ENCODE data around the gene SV2C.
"Not testable (repeated sequence)": the region's sequence is repeated elsewhere in the genome, so short reads cannot be mapped to it uniquely, and the experiment has no call there.

SV2C gene

DNA sequence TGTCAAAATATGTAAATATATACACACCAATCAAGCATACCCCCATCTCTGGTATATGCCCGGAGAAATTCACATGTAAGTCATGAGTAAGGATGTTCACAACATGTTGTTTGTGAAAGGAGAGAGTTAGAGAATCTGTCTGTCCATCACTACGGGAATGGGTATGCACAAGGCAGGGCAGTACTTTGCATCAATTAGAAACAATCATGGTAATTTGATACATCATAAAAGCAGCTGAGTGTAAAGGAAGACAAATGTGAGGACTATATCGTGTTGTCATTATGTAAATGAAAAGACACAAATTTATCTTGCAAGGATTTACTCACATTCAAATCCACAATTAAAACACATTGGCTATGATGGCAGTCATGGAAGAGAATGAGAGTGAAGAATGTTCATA, 146.7 kb downstream of the SV2C start:
- H3K36me3 Mint-ChIP-seq (ENCODE audit: insufficient read depth) = no peaks in the 10 kb centered on the region
- ATAC-seq (replicated peaks; ENCODE audit: extremely low read depth, poor library complexity, severe bottlenecking) (no peak), DNase-seq (ENCODE audit: low spot score in 2 of 2) (no peak)
- no peaks in the 10 kb centered on the region for H3K9me3 Mint-ChIP-seq
- H3K4me1 Mint-ChIP-seq = no peaks in the 10 kb centered on the region
- H3K27ac Mint-ChIP-seq (ENCODE audit: low read depth) = no peak overlapping the region
- no peaks in the 10 kb centered on the region for H3K27me3 Mint-ChIP-seq
- H3K4me3 Mint-ChIP-seq = no peak overlapping the region

- no peak overlapping the region for H3K4me3 Mint-ChIP-seq
- ATAC-seq (replicated peaks; ENCODE audit: extremely low read depth, poor library complexity, severe bottlenecking) (no peak), DNase-seq (ENCODE audit: low spot score in 2 of 2) (no peak)
- H3K27me3 Mint-ChIP-seq = no peaks in the 10 kb centered on the region
- no peaks in the 10 kb centered on the region for H3K9me3 Mint-ChIP-seq
- no peaks in the 10 kb centered on the region for H3K4me1 Mint-ChIP-seq
- no peak overlapping the region for H3K27ac Mint-ChIP-seq (ENCODE audit: low read depth)
- H3K36me3 Mint-ChIP-seq (ENCODE audit: insufficient read depth) = no peaks in the 10 kb centered on the region
These were observed 147.6 kb downstream of the SV2C start for GRCh38 chr5:76230711-76231285.

DNA sequence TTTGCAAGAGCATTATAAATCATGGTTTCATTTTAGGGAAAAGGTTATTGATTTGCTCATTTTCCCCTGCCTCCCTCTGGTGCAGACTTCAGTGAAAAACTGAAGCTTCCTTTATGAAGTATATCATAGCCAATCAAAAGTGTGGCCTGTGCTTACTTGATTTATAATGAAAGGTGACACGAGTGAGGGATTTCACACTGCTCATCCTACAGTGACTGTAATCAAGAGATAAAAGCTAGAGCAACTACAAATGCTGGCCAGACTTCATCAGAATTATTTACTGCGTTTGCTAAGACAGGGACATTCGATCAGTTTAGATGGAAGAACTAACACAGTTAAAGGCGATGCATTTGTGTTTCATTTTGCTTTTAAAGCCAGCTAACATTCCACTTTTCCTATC, 151.5 kb downstream of the SV2C start:
- Mint-ChIP-seq H3K27me3 (no peaks in the 10 kb centered on the region), H3K9me3 (no peaks in the 10 kb centered on the region), H3K4me1 (no peaks in the 10 kb centered on the region), H3K27ac (ENCODE audit: low read depth) (no peak overlapping the region), H3K4me3 (no peak overlapping the region), H3K36me3 (ENCODE audit: insufficient read depth) (no peaks in the 10 kb centered on the region)
- ATAC-seq (replicated peaks; ENCODE audit: extremely low read depth, poor library complexity, severe bottlenecking) = no peak
- DNase-seq (ENCODE audit: low spot score in 2 of 2) = no peak

GRCh38 chr5:76236684-76237083, 153.5 kb downstream of the SV2C start:
- H3K36me3 Mint-ChIP-seq (ENCODE audit: insufficient read depth) = peaks cover 2% of the 10 kb centered on the region
- ATAC-seq (replicated peaks; ENCODE audit: extremely low read depth, poor library complexity, severe bottlenecking) = no peak
- H3K4me3 Mint-ChIP-seq = no peak overlapping the region
- H3K27ac Mint-ChIP-seq (ENCODE audit: low read depth) = no peak overlapping the region
- no peak for DNase-seq (ENCODE audit: low spot score in 2 of 2)
- H3K9me3 Mint-ChIP-seq = no peaks in the 10 kb centered on the region
- H3K27me3 Mint-ChIP-seq = peaks cover 12% of the 10 kb centered on the region
- H3K4me1 Mint-ChIP-seq = no peaks in the 10 kb centered on the region

DNA sequence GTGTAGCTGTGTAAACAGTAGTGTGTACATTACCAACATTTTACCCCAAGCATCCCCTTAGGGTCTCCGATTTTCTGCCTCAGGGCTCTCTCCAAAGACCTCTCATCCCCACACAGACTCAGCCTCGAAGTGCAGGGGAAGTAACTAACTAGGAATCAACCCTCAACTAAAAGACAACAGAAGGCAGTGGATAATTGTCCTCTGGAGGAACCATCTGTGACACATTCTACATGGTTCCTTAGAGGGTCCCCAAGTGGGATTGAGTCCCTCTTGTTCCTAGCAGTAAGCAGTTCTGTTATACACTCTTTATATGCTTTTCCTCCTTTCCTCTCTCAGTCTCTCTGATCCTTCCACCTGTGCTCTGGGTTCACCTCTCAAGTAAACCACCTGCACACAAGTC, 157.2 kb downstream of the SV2C start:
- H3K4me1 Mint-ChIP-seq = no peaks in the 10 kb centered on the region
- ATAC-seq (replicated peaks; ENCODE audit: extremely low read depth, poor library complexity, severe bottlenecking) (no peak), DNase-seq (ENCODE audit: low spot score in 2 of 2) (no peak)
- no peaks in the 10 kb centered on the region for H3K9me3 Mint-ChIP-seq
- H3K27ac Mint-ChIP-seq (ENCODE audit: low read depth) = no peak overlapping the region
- no peak overlapping the region for H3K4me3 Mint-ChIP-seq
- peaks cover 12% of the 10 kb centered on the region for H3K27me3 Mint-ChIP-seq
- peaks cover 2% of the 10 kb centered on the region for H3K36me3 Mint-ChIP-seq (ENCODE audit: insufficient read depth)

GRCh38 chr5:76242155-76242554, 159.0 kb downstream of the SV2C start:
- peaks cover 12% of the 10 kb centered on the region for H3K27me3 Mint-ChIP-seq
- H3K4me3 Mint-ChIP-seq; H3K27ac Mint-ChIP-seq (ENCODE audit: low read depth); H3K4me1 Mint-ChIP-seq; ATAC-seq (replicated peaks; ENCODE audit: extremely low read depth, poor library complexity, severe bottlenecking); DNase-seq (ENCODE audit: low spot score in 2 of 2); H3K36me3 Mint-ChIP-seq (ENCODE audit: insufficient read depth); H3K9me3 Mint-ChIP-seq: not testable (repeated sequence)

- DNase-seq (ENCODE audit: low spot score in 2 of 2) = no peak
- Mint-ChIP-seq H3K27me3 (peaks cover 4% of the 10 kb centered on the region), H3K36me3 (ENCODE audit: insufficient read depth) (peaks cover under 1% of the 10 kb centered on the region), H3K27ac (ENCODE audit: low read depth) (no peak overlapping the region), H3K9me3 (no peaks in the 10 kb centered on the region), H3K4me3 (no peak overlapping the region), H3K4me1 (no peaks in the 10 kb centered on the region)
- no peak for ATAC-seq (replicated peaks; ENCODE audit: extremely low read depth, poor library complexity, severe bottlenecking)
These were observed 162.4 kb downstream of the SV2C start for GRCh38 chr5:76245590-76245989.

DNA sequence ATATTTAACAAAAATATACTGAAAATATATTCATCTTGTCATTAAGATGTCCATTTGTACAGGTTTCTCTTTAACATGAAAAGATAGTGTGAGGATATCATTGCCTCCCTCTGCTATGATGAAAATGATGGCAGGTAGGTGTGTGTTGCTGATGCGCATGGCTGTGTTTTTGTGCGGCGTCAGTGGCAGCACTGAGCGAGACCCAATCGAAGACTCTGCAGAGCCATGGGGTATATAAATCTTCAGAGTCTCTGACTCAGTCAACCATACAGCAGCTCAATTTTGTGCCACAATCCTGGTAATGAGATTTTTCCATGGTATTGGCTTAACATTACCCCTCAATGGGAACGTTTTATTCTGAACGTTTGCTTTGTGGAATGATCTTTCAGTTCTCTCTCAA, 166.4 kb downstream of the SV2C start:
- Mint-ChIP-seq H3K4me3 (no peak overlapping the region), H3K27me3 (peaks cover 8% of the 10 kb centered on the region), H3K4me1 (no peaks in the 10 kb centered on the region), H3K36me3 (ENCODE audit: insufficient read depth) (no peaks in the 10 kb centered on the region), H3K9me3 (no peaks in the 10 kb centered on the region), H3K27ac (ENCODE audit: low read depth) (no peak overlapping the region)
- ATAC-seq (replicated peaks; ENCODE audit: extremely low read depth, poor library complexity, severe bottlenecking) = no peak
- no peak for DNase-seq (ENCODE audit: low spot score in 2 of 2)

DNA sequence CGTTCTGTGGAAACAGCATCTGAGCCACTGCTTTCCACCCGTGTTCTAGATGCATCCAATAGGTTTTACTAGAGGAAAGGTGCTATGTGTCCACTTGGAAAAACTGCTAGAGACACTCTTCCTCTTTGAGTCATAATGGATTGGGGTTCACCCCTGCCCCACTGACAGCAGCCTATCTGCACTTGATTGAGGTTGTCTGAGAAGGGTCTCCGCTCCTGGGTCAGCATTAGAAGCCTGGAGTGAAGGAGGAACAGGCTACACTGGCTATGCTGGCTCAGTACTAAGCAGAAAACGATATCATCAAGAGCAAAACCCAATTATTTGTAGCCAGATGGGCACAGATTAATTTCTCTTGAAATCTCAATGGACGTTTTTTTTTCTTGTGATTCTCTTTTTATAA, 167.3 kb downstream of the SV2C start:
- H3K9me3 Mint-ChIP-seq = no peaks in the 10 kb centered on the region
- no peaks in the 10 kb centered on the region for H3K36me3 Mint-ChIP-seq (ENCODE audit: insufficient read depth)
- no peak overlapping the region for H3K27ac Mint-ChIP-seq (ENCODE audit: low read depth)
- H3K4me1 Mint-ChIP-seq = no peaks in the 10 kb centered on the region
- H3K27me3 Mint-ChIP-seq = peaks cover 8% of the 10 kb centered on the region
- DNase-seq (ENCODE audit: low spot score in 2 of 2) (no peak), ATAC-seq (replicated peaks; ENCODE audit: extremely low read depth, poor library complexity, severe bottlenecking) (no peak)
- H3K4me3 Mint-ChIP-seq = no peak overlapping the region

DNA sequence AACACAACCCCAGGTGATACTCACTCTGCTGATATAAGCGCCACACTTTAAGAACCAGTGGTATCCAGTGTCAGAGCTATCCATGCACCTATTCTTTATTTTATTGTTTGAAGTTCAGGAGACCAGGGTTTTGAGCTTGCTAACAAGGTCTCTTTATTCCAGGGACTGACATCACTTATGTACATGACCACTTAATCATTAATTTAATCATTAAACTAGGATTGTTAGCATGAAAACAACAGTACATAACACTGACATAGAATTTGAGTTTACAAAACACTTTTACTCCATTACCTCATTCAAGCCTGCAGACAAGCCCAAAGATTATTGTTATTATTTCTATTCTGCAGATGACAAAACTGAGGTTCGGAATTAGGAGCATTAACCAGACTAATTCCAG, 168.5 kb downstream of the SV2C start:
- no peak for DNase-seq (ENCODE audit: low spot score in 2 of 2)
- Mint-ChIP-seq H3K36me3 (ENCODE audit: insufficient read depth) (no peaks in the 10 kb centered on the region), H3K4me1 (no peaks in the 10 kb centered on the region), H3K4me3 (no peak overlapping the region), H3K9me3 (no peaks in the 10 kb centered on the region), H3K27me3 (peaks cover 8% of the 10 kb centered on the region), H3K27ac (ENCODE audit: low read depth) (no peak overlapping the region)
- ATAC-seq (replicated peaks; ENCODE audit: extremely low read depth, poor library complexity, severe bottlenecking) = no peak

- H3K4me1 Mint-ChIP-seq = no peaks in the 10 kb centered on the region
- no peak overlapping the region for H3K27ac Mint-ChIP-seq (ENCODE audit: low read depth)
- no peaks in the 10 kb centered on the region for H3K36me3 Mint-ChIP-seq (ENCODE audit: insufficient read depth)
- ATAC-seq (replicated peaks; ENCODE audit: extremely low read depth, poor library complexity, severe bottlenecking) (no peak), DNase-seq (ENCODE audit: low spot score in 2 of 2) (no peak)
- H3K4me3 Mint-ChIP-seq = no peak overlapping the region
- no peaks in the 10 kb centered on the region for H3K9me3 Mint-ChIP-seq
- H3K27me3 Mint-ChIP-seq = peaks cover 8% of the 10 kb centered on the region
These were observed 169.3 kb downstream of the SV2C start for GRCh38 chr5:76252437-76252836.

DNA sequence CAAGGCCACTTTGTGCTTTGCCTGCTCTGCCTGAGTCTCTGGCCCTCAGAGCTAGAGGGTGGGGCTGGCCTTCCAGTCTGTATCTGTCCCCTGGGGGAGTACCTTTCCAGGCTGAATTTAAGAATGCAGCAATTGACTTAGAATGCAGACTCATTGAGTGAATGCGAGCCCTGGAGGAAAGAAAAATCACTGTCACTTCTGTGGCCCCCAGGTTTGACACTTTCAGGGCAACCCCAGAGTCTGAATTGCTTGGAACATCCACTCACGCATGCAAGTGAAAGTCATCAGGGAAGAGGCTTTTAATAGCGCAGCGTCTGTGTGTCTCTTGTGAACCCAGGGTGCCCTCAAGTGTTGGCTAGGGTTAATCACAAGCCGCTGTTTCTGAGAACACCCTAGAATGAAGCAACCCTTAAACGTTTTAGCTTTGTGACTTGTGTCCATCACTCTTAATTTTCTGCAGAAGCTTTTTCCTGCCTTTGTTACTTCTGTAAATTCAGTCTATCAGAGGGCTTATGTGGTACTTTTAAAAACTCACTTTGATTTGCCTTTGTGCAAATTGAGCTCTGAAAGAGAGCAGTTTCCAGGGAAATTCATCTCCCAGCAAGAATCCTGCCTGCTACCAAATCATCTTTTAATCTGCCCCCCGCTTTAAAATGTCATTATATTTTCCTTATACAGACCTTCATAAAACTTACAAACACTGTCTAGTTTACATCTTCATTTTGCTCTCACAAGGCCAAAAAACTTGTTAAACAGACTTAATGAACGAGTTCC, 173.1 kb downstream of the SV2C start:
- peak; percentile 31 to 46 for DNase-seq (ENCODE audit: low spot score in 2 of 2)
- Mint-ChIP-seq H3K27me3 (peaks cover 8% of the 10 kb centered on the region), H3K27ac (ENCODE audit: low read depth) (no peak overlapping the region), H3K9me3 (no peaks in the 10 kb centered on the region), H3K4me3 (no peak overlapping the region), H3K4me1 (no peaks in the 10 kb centered on the region), H3K36me3 (ENCODE audit: insufficient read depth) (no peaks in the 10 kb centered on the region)
- peak; percentile 93 for ATAC-seq (replicated peaks; ENCODE audit: extremely low read depth, poor library complexity, severe bottlenecking)

DNA sequence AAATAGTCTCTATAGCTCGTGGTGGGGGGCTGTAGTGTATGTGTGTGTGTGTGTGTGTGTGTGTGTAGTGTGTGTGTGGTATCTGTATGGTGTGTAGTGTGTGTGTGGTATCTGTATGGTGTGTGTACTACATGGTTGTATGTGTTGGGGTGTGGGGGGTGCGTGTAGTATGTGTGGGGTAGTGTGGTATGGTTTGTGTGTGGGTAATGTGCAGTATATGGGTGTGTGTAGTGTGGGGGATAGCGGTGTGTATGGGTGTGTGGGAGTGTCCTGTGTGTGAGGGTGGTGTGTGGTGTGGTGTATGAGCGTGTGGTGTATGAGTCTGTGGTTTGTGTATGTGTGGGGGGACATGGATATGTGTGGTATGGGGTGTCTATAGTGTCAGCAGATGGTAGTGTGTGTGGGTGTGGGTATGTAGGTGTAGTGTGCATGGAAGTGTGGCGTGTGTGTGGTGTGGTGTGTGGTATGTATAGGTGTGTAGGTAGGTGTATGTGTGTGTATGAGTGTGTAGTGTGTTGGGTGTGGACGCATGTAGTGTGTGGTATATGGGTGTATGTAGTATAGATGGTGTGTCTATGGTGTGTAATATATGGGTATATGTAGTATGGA, 174.1 kb downstream of the SV2C start:
- no peak overlapping the region for H3K27ac Mint-ChIP-seq (ENCODE audit: low read depth)
- peaks cover 3% of the 10 kb centered on the region for H3K27me3 Mint-ChIP-seq
- DNase-seq (ENCODE audit: low spot score in 2 of 2) (no peak), ATAC-seq (replicated peaks; ENCODE audit: extremely low read depth, poor library complexity, severe bottlenecking) (no peak)
- H3K9me3 Mint-ChIP-seq = no peaks in the 10 kb centered on the region
- no peaks in the 10 kb centered on the region for H3K36me3 Mint-ChIP-seq (ENCODE audit: insufficient read depth)
- no peaks in the 10 kb centered on the region for H3K4me1 Mint-ChIP-seq
- H3K4me3 Mint-ChIP-seq = no peak overlapping the region

Measured in central memory CD8-positive, alpha-beta T cell (primary cell).